NK-92 treated with Interleukin-12 subunit alpha and Interleukin-12 subunit beta, amount 100 ng/mL, for 24 hours (cell line): ENCODE measurements around the gene TMEM117.

Source experiments
- DNase-seq: peaks from one replicate; lab custom pipeline; 2025; lab: John Stamatoyannopoulos, UW

The TMEM117 gene

GRCh38 chr12:43884683-43885410, 49.0 kb downstream of the TMEM117 start:
- no peak for DNase-seq

GRCh38 chr12:43887397-43887796, 51.5 kb downstream of the TMEM117 start:
- DNase-seq: no peak

- DNase-seq: no peak
These were observed 56.1 kb downstream of the TMEM117 start for GRCh38 chr12:43891856-43892574.

GRCh38 chr12:43893670-43894069, 57.8 kb downstream of the TMEM117 start:
- DNase-seq: no peak

- DNase-seq: no peak
These were observed 59.8 kb downstream of the TMEM117 start for GRCh38 chr12:43895580-43896206.

GRCh38 chr12:43896496-43896895, 60.6 kb downstream of the TMEM117 start:
- DNase-seq: no peak

GRCh38 chr12:43898474-43898873, 62.6 kb downstream of the TMEM117 start:
- DNase-seq: no peak

- DNase-seq: no peak
These were observed 63.7 kb downstream of the TMEM117 start for GRCh38 chr12:43899574-43899973.

GRCh38 chr12:43903686-43904085, 67.8 kb downstream of the TMEM117 start:
- no peak for DNase-seq

- DNase-seq: no peak
These were observed 77.0 kb downstream of the TMEM117 start for GRCh38 chr12:43912859-43913258.

GRCh38 chr12:43914391-43914790, 78.5 kb downstream of the TMEM117 start:
- no peak for DNase-seq

GRCh38 chr12:43914923-43915468, 79.1 kb downstream of the TMEM117 start:
- DNase-seq: no peak

GRCh38 chr12:43917896-43918295, 82.0 kb downstream of the TMEM117 start:
- no peak for DNase-seq

- no peak for DNase-seq
These were observed 85.9 kb downstream of the TMEM117 start for GRCh38 chr12:43921666-43922337.

- no peak for DNase-seq
These were observed 94.2 kb downstream of the TMEM117 start for GRCh38 chr12:43930032-43930431.

GRCh38 chr12:43931187-43931586, 95.3 kb downstream of the TMEM117 start:
- no peak for DNase-seq

GRCh38 chr12:43935581-43935980, 99.7 kb downstream of the TMEM117 start:
- DNase-seq: no peak

- no peak for DNase-seq
These were observed 102.1 kb downstream of the TMEM117 start for GRCh38 chr12:43937947-43938346.

- no peak for DNase-seq
These were observed 106.5 kb downstream of the TMEM117 start for GRCh38 chr12:43942379-43942778.

- DNase-seq: no peak
These were observed 110.1 kb downstream of the TMEM117 start for GRCh38 chr12:43945983-43946382.

GRCh38 chr12:43951286-43951685, 115.4 kb downstream of the TMEM117 start:
- DNase-seq: no peak

GRCh38 chr12:43957732-43958372, 122.0 kb downstream of the TMEM117 start:
- DNase-seq: no peak
